Thyroid gland (tissue), 4 donors: ENCODE data around the gene TESPA1. TPM values are rescaled to one million over a fixed set of nuclear protein-coding genes. Genes with fewer than 3 reads are reported as not detected.
"Not testable (repeated sequence)": the region's sequence is repeated elsewhere in the genome, so short reads cannot be mapped to it uniquely, and the experiment has no call there.

ENCODE experiments used
- DNase-seq, 2 donors: peaks; one replicate each; pipeline ENCODE4 v3.0.0-alpha.2; 2019
- H3K27ac ChIP-seq, 3 donors: fragments of 200-600 bp; sonication (generic); 1 replicate in 2 of 3; 2 replicates in 1 of 3; pipeline ENCODE4 v1.5.1; 2016 to 2019; ENCODE audit warnings: mild to moderate bottlenecking in 1 of 3, moderate library complexity in 1 of 3
- H3K27me3 ChIP-seq: fragments of 200-600 bp; sonication (generic); one replicate; pipeline ENCODE4 v1.5.1; 2019
- H3K36me3 ChIP-seq, 2 donors: fragments of 200-600 bp; sonication (generic); one replicate each; pipeline ENCODE4 v1.5.1; 2016 to 2019
- H3K4me1 ChIP-seq, 2 donors: fragments of 200-600 bp; sonication (generic); one replicate each; pipeline ENCODE4 v1.5.1; 2017 to 2019
- H3K4me3 ChIP-seq, 3 donors: fragments of 200-600 bp; sonication (generic); replicated peaks in 1 of 3; 1 replicate in 2 of 3; 2 replicates in 1 of 3; pipeline ENCODE4 v1.5.1; 2016; ENCODE audit warnings: mild to moderate bottlenecking in 1 of 3
- H3K9me3 ChIP-seq: fragments of 200-600 bp; sonication (generic); one replicate; pipeline ENCODE4 v1.5.1; 2017
- CTCF ChIP-seq, 6 experiments: fragments of 200-600 bp in 3 of 6; fragments of 450-650 bp in 3 of 6; sonication (generic) in 3 of 6; IDR thresholded peaks; one replicate each; pipeline ENCODE4 v1.5.1; 2016 to 2019; ENCODE audit warnings: antibody characterized with exemption in 6 of 6, mild to moderate bottlenecking in 2 of 6, inconsistent platforms in 1 of 6, moderate library complexity in 1 of 6
- POLR2A ChIP-seq, 2 donors: fragments of 450-650 bp; IDR thresholded peaks; one replicate each; pipeline ENCODE4 v1.6.1; 2017; ENCODE audit warnings: antibody characterized with exemption in 2 of 2, mild to moderate bottlenecking in 2 of 2, moderate library complexity in 1 of 2
- WGBS, 2 donors: methylation state at CpG; one replicate each; pipeline ENCODE4 v1.1.5; 2017; 5-methylcytosine and 5-hydroxymethylcytosine counted together
- intact Hi-C: fragments of 100-400 bp; cut with DNase I; formaldehyde crosslinking; loops from one replicate; pipeline ENCODE4 v1.15.1; 2023
- total RNA-seq, 4 donors: library from RNA; depleted of rRNA; stranded (reverse); fragments of >200 nt; gene quantifications; one replicate each; pipeline ENCODE4 v1.2.3, GENCODE V29; 2016

The TESPA1 gene
- total RNA-seq, 4 donors from 2014 or later: 0.83 to 2.5 (median 2.0) TPM; not detected in 1

GRCh38 chr12:54991161-54991990 is 6.8 kb upstream of the TESPA1 start:
- Histone ChIP-seq H3K4me3 (no peak overlapping the region), H3K27me3 (no peaks in the 10 kb centered on the region), H3K36me3 (no peaks in the 10 kb centered on the region), H3K27ac (no peak overlapping the region), H3K9me3 (no peaks in the 10 kb centered on the region), H3K4me1 (peaks cover 8 to 15% of the 10 kb centered on the region in 2 donors)
- TF ChIP-seq CTCF (IDR thresholded peaks at IDR 0.05): no peak
- TF ChIP-seq POLR2A (IDR thresholded peaks at IDR 0.05): no peak
- intact Hi-C loops: loop anchor here (5.0 kb wide), 1 partner anchor 81 kb away; no protein-coding TSS in a partner anchor
- no peak for DNase-seq
- WGBS, 2 donors: 90% methylated on average over 9 of the region's 9 CpGs

DNA sequence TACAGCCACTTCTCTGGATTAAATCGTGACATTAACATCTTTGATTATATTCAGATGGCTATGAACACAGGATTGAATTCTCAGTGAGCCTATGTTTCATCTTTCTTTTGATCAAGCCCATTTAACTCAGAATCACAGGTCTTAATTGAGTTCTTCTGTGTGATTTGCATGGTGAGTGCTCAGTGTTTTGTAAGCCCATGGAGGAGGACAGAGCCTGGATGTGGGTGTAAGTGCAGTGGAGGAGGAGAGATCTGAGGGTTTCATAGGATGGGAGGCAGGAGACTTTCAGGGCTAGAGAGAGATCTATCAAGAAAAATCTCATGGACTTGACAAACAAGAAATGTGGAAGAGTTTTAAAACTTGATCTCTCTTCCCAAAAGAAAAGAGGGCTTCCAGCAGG is 5.3 kb upstream of the TESPA1 start:
- intact Hi-C loops: loop anchor here (5.0 kb wide), 1 partner anchor 82 kb away; no protein-coding TSS in a partner anchor
- Histone ChIP-seq H3K36me3 (no peaks in the 10 kb centered on the region), H3K9me3 (no peaks in the 10 kb centered on the region), H3K4me1 (peaks cover 12 to 22% of the 10 kb centered on the region in 2 donors), H3K4me3 (no peak overlapping the region), H3K27ac (no peak overlapping the region), H3K27me3 (no peaks in the 10 kb centered on the region)
- no peak for DNase-seq
- TF ChIP-seq CTCF (IDR thresholded peaks at IDR 0.05): no peak
- no peak for TF ChIP-seq POLR2A (IDR thresholded peaks at IDR 0.05)
- WGBS, 2 donors: 61 to 69% methylated on average over 1 of the region's 1 CpG

- Histone ChIP-seq H3K36me3 (no peaks in the 10 kb centered on the region), H3K27ac (peak overlapping the region in 1 of 3 donors; percentile 58), H3K9me3 (no peaks in the 10 kb centered on the region), H3K4me3 (no peak overlapping the region), H3K27me3 (no peaks in the 10 kb centered on the region), H3K4me1 (peaks cover 16 to 27% of the 10 kb centered on the region in 2 donors)
- DNase-seq: peak; percentile 72 to 76
- WGBS, 2 donors: 35 to 39% methylated on average over 1 of the region's 1 CpG
- intact Hi-C loops: no loop called here
- TF ChIP-seq CTCF (IDR thresholded peaks at IDR 0.05): no peak
- no peak for TF ChIP-seq POLR2A (IDR thresholded peaks at IDR 0.05)
These were observed 4.0 kb upstream of the TESPA1 start for GRCh38 chr12:54988402-54989054.

DNA sequence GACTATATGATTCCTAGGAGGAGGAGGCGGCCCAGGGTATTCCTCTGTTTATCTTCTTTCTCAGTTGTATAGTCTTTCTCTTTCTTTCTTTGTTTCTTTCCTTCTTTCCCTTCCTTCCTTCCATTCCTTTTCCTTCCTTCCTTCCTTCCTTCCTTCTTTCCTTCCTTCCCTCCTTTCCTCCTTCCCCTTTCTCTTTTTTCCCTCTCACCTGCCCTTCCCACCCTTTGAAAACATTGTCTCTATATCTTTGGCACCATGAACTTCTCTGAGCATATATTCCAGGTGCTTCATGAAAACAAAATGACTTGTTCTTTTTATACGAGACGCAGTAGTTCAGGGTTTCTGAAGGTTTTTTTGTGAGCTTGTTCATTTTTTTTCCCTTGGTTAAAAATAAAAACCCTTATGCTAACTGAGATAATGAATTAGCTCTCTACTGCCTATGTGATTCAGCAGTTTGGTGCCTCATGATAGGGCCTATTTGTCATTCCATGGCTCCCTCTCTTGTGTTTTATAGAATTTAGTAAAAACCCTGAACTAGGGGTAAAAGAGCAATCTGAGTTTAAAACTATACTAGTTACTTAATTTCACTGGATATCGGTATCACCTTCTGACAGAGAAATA is 3.2 kb upstream of the TESPA1 start:
- Histone ChIP-seq H3K27me3 (no peaks in the 10 kb centered on the region), H3K27ac (no peak overlapping the region), H3K36me3 (no peaks in the 10 kb centered on the region), H3K4me3 (no peak overlapping the region), H3K9me3 (no peaks in the 10 kb centered on the region), H3K4me1 (peaks cover 16 to 27% of the 10 kb centered on the region in 2 donors)
- no peak for TF ChIP-seq CTCF (IDR thresholded peaks at IDR 0.05)
- no peak for TF ChIP-seq POLR2A (IDR thresholded peaks at IDR 0.05)
- intact Hi-C loops: no loop called here
- 77 to 92% methylated on average over 4 of the region's 4 CpGs for WGBS, 2 donors
- no peak for DNase-seq

DNA sequence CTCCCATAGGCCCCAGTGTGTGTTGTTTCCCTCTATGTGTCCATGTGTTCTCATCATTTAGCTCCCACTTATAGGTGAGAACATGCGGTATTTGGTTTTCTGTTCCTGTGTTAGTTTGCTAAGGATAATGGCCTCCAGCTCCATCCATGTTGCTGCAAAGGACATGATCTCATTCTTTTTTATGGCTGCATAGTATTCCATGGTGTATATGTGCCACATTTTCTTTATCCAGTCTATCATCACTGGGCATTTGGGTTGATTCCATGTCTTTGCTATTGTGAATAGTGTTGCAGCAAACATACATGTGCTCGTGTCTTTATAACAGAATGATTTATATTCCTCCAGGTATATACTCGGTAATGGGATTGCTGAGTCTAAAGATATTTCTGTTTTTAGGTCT is 2.2 kb upstream of the TESPA1 start:
- H3K4me1 ChIP-seq: peaks cover 16 to 27% of the 10 kb centered on the region in 2 donors
- H3K27me3 ChIP-seq, intact Hi-C loops, H3K9me3 ChIP-seq, H3K4me3 ChIP-seq, H3K27ac ChIP-seq, H3K36me3 ChIP-seq, DNase-seq: not testable (repeated sequence)
- WGBS, 2 donors: 94 to 96% methylated on average over 3 of the region's 3 CpGs
